DMS53 treated with DMSO at 0.1 percent for 48 hours (cell line): ENCODE results near the gene SBF2.
"Not testable (repeated sequence)": the region's sequence is repeated elsewhere in the genome, so short reads cannot be mapped to it uniquely, and the experiment has no call there.

Source experiments
- DNase-seq: peaks from one replicate; lab custom pipeline; 2025; ENCODE audit not compliant: unreplicated experiment; lab: John Stamatoyannopoulos, UW

SBF2 gene

GRCh38 chr11:10022764-10023163, 271.3 kb downstream of the SBF2 start:
- no peak for DNase-seq

- DNase-seq = no peak
Measured at GRCh38 chr11:10021563-10021962, 272.5 kb downstream of the SBF2 start.

GRCh38 chr11:10019906-10020682, 273.9 kb downstream of the SBF2 start:
- no peak for DNase-seq

GRCh38 chr11:10017911-10018310, 276.1 kb downstream of the SBF2 start:
- no peak for DNase-seq

- no peak for DNase-seq
Measured at GRCh38 chr11:10017050-10017449, 277.0 kb downstream of the SBF2 start.

GRCh38 chr11:10012068-10012467, 282.0 kb downstream of the SBF2 start:
- no peak for DNase-seq

GRCh38 chr11:10005955-10006525, 288.0 kb downstream of the SBF2 start:
- DNase-seq = no peak

GRCh38 chr11:10004526-10005113, 289.4 kb downstream of the SBF2 start:
- DNase-seq = no peak

- no peak for DNase-seq
Measured at GRCh38 chr11:10002221-10002620, 291.8 kb downstream of the SBF2 start.

- DNase-seq = no peak
Measured at GRCh38 chr11:9992306-9992705, 301.7 kb downstream of the SBF2 start.

- no peak for DNase-seq
Measured at GRCh38 chr11:9990221-9990973, 303.6 kb downstream of the SBF2 start.

- not testable (repeated sequence) for DNase-seq
Measured at GRCh38 chr11:9987303-9987702, 306.7 kb downstream of the SBF2 start.

- no peak for DNase-seq
Measured at GRCh38 chr11:9982796-9983579, 311.0 kb downstream of the SBF2 start.

- DNase-seq = no peak
Measured at GRCh38 chr11:9982127-9982795, 311.8 kb downstream of the SBF2 start.

- DNase-seq = no peak
Measured at GRCh38 chr11:9980931-9981330, 313.1 kb downstream of the SBF2 start.

- DNase-seq = no peak
Measured at GRCh38 chr11:9977554-9977953, 316.5 kb downstream of the SBF2 start.

- DNase-seq = no peak
Measured at GRCh38 chr11:9974375-9974774, 319.6 kb downstream of the SBF2 start.

GRCh38 chr11:9973921-9974320, 320.1 kb downstream of the SBF2 start:
- no peak for DNase-seq

GRCh38 chr11:9972989-9973388, 321.0 kb downstream of the SBF2 start:
- DNase-seq = peak; percentile 54

GRCh38 chr11:9971894-9972293, 322.1 kb downstream of the SBF2 start:
- DNase-seq = no peak
